ENCODE measurements around the gene CCM2. TPM values are rescaled to one million over a fixed set of nuclear protein-coding genes. Genes with fewer than 3 reads are reported as not detected.

The CCM2 gene
- polyA plus RNA-seq, 1 donor = 42.1 TPM

DNA sequence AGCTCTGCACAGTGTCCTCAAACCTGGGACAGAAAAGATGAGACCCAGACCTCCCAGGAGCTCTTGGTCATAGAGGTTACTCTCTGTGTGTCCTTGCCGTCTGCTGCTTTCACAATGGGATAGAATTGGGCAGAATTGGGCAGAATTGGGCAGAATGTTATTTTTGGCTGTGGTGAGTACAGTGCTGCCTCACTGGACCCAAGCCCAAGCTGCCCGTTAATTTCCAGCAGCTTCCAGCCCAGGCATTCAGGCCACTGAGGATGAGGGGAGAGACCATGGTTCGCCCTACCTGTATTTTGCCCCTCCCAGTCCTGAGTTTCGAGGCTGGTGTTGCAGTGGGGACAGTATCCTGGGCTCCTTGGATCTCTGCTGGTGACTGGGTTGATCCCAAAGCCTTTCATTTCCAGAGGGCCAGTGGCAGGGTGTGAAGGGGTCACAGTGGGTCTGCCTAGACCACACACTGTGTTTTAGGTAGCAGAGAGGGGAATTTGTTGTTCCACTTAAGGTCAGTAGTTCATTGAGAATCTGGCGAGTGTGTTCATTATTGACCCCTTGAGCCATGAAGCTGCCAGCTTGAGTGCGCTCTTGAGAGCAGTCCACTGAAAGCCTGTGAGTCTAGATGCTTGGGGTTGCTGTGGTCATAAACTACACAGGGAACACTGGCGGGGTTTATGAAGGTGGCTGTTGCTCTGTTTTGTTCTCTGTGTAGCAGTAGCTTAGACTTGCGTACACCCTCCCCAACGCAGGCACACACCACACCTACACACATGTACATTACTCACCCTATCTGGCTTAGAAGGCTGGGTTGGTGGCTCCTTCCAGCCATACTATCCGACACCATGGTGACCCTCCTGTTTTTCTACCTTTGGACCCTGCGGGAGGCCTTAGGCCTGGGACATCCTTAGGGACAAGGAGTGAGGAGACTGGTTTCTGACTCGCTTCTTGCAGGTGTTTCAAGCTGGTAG lies 65.3 kb downstream of the CCM2 start:
- DNase-seq (ENCODE audit: low read depth) = no peak

DNA sequence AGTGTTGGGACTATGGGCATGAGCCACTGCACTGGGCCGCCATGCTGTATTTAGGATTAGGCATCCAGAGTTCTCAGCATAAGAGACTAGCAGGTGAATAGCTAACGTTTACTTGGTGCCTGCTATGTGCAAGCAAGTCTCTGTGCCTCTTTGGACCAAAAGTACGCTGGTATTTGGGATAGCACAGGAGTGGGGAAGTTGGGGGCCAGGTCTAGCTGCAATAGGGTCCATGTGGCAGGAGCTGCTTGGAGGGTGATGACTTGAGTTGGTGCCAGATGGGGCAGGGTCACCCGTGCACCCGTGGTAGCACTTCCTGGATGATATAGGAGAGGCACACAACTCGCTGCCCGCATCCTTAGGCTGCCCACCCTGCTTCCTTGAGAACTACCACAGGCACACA lies 66.4 kb downstream of the CCM2 start:
- DNase-seq (ENCODE audit: low read depth) = no peak

DNA sequence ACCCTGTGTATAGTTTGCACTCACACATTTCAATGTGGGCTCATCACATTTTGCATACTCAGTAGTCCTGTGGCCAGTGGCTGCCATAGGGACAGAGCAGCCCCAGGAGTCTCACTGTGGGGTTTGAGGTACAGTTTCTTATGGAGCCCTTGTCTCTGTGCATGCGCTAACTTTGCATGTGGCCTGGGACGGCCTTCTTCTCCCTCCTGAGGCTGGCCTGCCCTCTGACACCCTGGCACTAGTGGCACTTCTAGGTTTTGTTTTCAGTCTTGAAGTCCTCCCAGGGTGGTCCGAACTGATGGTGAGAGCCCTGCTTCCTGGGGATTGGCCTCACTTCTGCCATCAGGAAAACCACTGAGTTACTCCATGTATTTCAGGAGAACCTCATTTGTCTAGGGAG lies 67.6 kb downstream of the CCM2 start:
- DNase-seq (ENCODE audit: low read depth) = no peak

DNA sequence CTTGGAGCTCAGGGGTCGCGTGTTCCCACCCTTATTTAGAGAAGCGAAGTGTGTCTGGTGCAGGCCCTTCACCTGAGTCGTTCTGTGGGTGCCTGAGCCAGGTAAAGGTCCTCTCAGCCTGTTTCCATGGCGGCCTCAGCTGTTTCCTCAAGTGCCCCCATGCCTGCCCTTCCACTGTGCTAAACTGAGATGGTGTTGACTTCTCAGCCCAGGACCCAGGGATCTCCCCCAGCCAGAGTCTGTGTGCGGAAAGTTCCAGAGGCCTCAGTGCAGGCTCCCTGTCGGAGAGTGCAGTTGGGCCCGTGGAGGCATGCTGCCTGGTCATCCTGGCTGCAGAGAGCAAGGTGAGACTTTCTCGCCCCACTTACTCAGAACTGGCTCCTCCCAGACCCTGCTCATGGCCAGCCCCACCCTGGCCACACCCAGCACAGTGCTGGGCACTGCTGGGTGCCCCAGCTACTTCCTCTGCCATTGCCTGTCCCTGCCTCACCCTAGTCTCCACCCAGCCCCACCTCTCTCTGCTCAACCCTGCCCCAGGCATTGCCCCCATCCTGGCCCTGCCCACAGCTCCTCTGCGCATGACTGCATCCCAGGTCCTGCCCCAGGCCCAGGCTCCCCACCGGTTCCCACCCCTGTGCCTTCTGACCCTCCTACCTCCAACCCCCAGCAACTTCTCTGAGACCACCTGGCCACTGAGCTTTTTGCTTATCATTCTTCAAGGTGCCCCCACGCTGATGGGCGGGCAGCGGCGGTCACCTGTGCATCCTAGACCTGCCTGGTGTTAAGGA lies 68.4 kb downstream of the CCM2 start:
- DNase-seq (ENCODE audit: low read depth) = no peak

DNA sequence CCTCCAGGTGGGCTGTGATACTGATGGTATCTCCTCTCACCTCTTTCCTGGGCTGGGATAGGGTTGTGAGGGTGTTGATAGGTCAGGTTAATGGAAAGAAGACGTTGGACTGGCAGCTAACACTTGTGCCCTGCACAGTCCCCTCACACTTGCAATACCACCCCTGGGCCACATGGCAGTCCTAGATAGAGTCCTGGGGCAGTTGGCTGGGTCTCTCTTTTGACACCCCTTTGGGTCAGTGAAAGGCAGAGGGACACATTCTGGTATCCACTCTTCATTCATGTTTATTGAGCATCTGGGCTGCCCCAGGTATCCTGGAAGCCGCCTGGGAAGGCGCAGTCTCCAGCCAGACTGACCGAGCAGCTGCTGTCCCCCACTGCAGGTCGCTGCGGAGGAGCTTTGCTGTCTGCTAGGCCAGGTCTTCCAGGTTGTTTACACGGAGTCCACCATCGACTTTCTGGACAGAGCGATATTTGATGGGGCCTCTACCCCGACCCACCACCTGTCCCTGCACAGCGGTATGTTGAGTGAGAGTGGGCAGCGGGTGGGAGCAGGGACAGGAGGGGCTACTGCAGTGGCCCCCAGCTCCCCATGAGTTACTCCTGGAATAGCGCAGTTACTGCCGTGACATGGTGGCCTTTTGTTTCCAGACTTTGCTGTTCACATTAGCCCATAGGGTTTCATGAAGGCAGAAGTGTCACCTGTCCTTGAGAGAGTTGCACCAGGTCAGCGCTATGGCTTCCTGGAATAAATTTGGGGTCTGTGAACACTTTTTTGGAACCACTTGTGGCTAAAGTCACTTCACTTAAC lies 69.6 kb downstream of the CCM2 start:
- no peak for DNase-seq (ENCODE audit: low read depth)

DNA sequence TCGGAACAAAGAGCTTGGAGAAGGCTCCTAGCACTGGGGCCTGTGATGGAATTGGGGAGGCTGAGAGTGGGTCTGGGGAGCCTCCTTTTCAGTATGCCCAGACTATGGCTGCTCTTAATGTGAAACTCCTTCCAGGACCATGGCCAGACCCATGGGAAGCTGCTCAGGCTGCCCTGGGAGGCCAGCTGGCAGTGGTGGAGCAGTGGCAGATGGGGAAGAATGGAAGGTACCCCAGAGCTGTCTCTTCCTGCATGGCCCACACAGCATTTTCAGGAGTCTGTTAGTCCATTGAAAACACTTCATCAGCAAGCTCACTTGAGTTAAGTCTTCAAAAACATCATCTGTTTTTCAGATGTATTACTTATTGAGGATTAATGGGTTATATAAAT lies 70.2 kb downstream of the CCM2 start:
- DNase-seq (ENCODE audit: low read depth) = no peak

DNA sequence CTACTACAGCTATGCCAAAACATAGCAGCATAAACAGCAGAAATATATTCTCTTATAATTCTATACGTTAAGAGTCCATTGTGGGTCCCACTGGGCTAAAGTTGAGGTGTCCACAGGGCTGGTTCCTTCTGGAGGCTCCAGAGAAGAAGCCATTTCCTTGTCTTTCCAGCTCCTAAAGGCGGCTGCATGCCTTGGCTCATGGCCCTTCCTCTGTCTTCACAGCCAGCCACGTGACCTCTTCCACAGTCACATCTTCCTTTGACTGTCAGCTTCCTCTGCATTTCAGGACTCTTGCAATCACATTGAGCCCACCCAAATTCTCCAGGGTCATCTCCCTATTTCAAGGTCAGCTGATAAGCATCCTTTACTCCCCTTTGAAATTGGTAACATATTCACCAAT lies 71.5 kb downstream of the CCM2 start:
- DNase-seq (ENCODE audit: low read depth) = no peak

DNA sequence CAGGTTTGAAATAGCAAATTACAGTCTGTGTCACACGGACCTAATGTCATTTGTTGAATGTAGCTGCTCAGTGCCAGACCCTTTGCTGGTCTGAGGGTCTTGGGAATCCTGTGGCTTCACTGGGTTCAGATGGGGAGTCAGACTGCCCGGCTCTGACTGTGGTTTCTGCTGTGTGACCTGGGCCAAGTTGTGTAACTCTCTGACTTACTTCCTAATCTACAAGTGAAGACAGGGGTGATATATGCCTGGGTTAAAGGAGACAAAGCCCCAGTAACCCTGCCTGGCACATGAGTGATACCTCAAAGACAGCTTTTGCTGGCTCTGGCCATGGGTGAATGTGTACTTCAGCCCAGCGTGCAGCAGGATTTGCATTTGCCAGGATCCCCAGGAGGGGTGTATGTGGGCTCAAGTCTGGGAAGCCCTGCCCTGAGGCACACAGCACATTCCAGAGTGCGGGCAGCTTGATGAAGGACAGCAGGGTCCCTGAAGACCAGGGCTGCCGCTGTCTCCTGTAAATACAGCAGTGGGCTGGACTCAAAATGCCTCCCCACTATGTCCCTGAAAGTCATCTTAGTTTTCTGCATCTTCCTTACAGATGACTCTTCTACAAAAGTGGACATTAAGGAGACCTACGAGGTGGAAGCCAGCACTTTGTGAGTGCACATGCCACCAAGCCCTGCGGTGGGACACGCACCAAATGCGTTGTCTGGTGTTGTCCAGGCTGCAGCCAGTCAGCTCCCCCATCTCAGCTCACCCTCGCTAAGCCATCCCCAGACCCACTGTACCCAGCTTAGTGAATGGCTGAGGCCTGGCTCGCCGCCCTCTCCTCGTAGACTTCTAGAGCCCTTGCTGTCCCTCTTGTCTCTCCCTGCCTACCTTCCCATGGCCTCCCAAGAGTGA lies 72.4 kb downstream of the CCM2 start:
- DNase-seq (ENCODE audit: low read depth) = no peak

DNA sequence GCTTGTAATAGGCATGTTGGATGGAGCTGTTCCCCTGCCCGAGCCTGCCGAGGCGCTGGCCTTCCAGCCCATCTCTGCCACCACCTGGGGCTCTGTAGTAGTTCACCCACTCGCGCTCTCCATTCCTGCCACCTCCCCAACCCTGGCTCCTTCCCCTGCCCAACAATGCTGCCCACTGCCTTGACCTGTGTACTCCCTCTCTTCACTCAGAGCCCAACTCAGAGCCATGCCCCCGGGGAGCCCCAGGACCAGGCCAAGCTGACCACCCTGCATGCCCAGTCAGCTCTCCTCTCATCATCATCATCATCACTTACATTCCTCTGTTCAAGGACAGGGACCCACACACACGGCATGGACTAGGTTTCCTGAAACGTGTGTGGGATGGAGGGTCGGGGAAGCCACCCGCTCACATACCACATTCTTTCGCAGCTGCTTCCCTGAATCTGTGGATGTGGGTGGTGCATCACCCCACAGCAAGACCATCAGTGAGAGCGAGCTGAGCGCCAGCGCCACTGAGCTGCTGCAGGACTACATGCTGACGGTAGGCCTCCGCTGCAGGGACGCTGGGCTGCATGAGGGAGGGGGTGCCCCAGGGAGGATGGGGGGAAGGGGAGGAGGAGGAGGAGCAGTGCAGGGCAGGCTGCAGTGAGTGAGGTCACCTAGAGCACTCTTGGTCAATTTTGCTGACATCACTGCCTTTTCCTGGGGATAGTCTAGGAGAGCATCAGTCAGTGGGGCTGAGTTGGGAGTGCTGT lies 73.2 kb downstream of the CCM2 start:
- no peak for DNase-seq (ENCODE audit: low read depth)

DNA sequence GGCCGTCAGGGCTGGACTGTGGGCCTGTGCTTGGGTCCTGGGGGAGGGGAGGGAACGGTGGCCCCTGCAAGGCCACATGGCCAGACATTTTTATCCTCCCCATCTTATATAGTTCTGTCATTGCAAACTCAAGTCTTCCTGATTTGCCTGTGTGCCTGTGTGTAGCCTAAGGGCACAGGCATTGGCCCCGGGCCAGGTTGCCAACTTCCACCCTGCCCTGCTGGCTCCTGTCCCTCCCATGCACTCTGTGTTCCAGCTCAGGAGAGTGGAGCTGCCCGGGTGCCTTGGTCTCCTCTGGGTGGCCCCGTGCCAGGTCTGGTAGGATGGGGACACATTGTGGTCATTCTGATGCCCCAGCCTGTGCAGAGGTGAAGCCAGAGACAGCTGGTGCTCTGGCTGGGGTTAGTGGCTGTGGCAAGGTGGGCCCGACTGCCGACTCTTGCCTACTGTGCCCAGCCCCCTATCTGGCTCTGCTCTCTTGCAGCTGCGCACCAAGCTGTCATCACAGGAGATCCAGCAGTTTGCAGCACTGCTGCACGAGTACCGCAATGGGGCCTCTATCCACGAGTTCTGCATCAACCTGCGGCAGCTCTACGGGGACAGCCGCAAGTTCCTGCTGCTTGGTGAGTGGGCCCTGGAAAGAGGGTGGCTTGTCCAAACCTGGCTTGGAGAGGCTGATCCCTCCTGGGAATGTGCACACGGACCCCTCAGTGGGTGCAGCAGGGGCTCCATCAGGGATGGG lies 74.0 kb downstream of the CCM2 start:
- DNase-seq (ENCODE audit: low read depth) = no peak

DNA sequence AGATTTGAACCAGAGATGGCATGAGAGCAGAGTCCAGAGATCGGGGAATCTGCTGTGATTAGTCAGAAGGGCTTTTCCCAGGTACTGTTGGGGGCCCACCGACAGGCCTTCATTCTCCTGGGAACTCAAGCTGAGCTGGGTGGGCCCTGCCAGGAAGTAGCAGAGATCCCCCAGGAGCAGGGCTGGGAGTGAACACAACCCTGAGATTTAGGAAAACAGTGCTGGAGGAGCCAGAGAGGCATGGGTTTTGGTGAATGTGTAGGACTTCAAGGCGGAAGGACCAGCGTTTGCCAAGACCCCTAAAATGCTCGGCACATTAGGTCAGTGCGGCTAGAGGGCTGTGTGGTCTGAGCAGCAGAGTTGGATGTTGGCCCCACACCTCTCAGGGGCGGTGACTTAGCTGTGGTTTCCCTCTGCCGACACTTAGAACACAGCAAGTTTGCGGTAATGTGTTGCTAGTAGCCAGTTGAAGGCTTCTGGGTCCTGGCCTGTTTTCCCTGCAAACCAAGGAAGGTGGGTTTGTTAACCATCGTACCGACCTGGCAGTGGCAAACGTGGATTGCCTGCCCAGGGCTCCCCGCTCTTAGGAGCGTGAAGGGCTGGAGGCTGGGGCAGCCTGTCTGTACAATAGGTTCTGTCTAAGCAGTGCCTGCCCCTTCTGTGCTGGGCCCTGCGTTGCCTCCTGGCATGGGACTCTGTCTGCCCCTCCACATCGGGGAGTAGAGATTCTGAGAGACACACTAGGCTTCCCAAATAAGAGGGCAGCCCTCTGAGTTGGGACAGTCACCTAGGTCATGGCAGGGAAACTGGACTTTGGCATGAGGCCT lies 74.7 kb downstream of the CCM2 start:
- no peak for DNase-seq (ENCODE audit: low read depth)

DNA sequence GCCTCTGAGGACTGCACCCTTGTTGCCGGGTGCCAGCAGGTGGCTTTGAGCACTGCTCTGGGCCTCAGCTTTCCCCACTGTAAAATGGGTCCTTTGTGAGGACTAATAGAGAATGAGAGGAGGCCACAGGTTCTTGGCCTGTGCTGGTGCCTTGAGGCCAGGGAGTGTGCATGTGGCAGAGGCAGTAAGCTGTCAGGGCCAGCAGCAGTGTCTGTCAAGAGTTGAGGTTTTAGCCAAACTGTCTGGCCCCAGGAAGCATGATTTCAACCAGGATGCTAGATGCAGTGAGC lies 75.3 kb downstream of the CCM2 start:
- DNase-seq (ENCODE audit: low read depth) = no peak

DNA sequence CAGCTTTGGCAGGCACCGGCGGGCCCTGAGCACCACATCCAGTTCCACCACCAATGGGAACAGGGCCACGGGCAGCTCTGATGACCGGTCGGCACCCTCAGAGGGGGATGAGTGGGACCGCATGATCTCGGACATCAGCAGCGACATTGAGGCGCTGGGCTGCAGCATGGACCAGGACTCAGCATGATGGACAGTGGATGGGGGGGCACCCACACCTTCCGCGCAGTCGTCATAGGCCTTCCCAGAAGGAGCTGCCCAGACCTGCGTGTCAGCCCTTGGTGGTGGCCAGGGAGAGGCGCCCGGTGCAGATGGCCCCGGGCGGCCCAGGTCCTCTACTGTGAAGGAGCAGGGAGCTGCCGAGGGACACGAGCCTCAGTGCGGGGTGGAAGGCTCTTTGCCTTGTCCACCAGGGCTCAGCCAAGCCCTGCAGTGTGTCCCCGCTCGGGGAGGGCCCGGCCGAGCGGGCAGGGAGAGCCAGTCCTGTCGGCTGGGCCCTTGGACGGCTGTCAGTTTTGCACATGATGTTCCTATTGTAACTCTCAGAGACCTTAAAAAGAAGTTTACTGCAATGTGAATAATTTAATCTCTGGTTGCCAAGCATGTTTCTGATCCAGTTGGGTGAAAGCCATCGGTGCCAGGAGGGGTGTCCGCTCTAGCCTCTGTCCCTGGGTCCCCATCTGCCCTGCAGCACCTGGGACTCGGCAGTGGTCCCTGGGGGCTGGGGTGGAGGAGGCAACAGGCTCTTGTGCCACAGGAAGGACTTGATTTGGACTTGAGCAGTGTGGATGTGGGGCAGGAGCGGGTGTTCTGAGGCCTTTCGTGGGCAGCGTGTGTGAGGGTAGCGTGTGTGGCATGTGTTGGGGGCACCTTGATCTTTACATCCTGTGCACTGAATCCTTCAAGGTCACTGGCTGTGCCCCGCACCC lies 76.1 kb downstream of the CCM2 start:
- no peak for DNase-seq (ENCODE audit: low read depth)

DNA sequence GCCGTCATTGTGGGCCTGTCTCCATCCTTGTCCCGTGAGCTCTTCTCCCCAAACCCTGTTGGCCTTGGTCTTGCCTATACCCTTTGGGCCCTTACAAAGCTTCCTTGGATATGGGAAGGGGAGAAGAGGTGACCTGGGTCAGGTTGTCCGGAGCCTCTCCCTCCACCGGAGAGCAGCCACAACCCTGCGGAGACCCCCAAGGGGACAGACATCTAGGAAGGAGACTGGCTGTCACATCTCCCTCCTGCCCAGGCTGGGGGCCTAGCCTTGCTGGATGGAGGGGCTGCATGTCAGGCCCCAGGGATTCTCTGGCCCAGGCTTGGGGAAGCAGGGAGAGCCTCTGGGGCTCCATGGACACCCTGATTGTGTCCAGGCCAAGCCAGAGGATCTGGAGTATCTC lies 76.9 kb downstream of the CCM2 start:
- no peak for DNase-seq (ENCODE audit: low read depth)

DNA sequence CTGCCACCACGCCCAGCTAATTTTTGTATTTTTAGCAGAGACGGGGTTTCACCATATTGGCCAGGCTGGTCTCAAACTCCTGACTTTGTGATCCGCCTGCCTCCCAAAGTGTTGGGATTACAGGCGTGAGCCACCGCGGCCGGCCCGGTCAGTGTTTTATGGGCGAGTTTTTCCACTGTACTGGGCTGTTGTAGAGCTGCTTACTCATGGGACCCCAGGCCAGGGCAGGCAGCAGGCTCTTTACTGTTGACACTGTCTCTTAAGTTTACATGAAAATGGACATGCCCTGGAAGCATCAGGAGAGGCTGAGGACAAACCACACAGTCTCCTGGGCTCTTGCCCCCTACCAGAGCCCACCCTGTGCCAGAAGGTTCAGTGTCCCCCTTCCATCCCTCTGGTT lies 77.6 kb downstream of the CCM2 start:
- no peak for DNase-seq (ENCODE audit: low read depth)

DNA sequence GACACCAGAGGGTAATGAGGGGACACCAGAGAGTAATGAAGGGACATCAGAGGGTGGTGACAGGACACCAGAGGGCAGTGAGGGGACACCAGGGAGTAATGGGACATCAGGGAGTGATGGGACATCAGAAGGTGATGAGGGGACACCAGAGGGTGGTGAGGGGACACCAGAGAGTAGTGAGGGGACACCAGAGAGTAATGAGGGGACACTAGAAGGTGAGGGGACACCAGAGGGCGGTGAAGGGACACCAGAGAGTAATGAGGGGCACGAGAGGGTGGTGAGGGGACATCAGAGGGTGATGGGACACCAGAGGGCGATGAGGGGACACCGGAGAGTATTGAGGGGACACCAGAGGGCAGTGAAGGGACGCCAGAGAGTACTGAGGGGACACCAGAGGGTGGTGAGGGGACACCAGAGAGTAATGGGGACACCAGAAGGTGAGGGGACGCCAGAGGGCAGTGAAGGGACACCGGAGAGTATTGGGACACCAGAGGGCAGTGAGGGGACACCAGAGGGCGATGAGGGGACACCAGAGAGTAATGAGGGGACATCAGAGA lies 78.2 kb downstream of the CCM2 start:
- DNase-seq (ENCODE audit: low read depth) = no peak

DNA sequence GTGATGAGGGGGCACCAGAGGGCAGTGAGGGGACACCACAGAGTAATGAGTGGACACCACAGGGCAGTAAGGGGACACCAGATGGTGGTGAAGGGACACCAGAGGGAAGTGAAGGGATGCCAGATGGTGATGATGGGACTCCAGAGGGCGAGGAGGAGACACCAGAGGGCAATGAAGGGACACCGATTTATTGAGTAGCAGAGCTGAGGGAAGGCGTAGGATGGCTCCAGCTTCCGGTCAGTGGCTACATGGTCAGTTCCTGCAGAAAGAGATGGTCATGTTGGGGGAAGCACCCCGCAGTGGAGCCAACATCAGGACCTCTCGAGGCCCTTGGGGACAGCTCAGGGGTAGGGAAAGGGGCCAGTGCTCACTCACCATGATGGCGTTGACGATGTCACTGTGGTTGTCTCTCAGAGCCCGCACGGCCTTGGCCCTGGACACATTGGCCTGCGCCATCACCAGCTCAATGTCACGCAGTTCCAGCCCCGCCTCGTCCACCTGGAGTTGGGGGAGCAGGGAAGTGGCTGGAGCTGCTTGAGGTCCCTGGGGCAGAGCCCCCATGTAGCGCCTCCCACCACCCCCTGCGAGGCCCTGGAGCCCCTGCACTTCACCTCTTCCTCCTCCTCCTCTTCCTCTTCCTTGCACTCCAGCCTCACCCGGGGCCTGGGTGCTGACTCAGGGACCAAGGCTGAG lies 80.4 kb downstream of the CCM2 start:
- DNase-seq (ENCODE audit: low read depth) = no peak
